NCI-H2227 treated with DMSO at 0.1 percent for 48 hours (cell line): ENCODE results near the gene VPS39.

ENCODE experiments used
- DNase-seq: peaks from one replicate; lab custom pipeline; 2025; lab: John Stamatoyannopoulos, UW

Gene VPS39

DNA sequence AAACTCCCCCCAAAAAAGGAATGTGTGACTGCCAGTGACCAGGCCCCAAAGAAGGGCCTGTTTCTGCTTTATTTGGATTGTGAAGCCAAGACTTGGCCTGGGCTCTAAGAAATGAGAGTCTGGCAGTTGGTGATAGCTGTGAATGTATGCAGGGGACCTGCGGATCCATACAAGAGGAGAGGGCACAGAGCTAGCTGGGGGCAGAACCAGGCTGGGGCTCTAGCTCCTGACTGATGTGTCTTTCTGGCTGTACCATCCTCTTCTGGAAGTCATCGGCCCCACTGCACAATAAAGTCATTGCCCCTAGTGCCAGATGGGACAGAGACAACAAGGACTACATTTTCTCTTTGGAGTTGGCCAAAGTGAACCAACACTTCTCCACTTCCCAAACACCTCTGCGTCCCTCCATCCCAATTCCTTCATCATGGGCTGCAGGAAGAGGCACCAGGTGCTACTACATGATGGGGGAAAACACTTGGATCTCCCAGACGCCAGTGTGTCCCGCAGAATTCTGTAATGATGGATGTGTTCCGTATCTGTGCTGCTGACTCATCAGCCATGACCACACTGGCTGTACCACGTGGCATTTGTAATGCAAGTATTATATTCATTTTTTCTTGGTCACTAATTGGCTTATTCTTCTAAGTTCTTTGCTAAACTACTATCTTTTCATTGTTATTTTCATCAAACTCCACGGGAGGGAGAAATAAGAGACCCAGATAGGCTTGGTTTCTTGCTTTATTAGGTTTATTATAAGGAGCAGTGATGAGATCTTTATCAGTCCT is 49.9 kb downstream of the VPS39 start:
- DNase-seq = no peak

DNA sequence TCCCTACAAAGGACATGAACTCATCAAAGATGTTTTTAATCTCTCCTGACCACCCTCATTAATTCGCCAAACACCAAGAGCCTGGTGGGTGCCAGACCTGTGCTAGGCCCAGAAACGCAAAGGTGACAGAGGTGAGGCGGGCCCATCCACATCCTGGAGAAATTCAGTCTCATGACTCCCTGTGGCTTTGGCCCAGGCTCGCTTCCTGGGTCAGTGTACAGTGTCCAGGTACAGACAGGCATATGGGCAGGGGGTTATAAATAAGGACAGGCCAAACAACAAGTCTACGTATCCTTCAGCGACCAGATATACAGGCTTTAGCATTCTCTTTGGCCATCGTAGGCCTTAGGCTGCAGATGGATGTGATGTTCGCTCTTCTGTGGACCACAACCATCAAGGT is 50.7 kb downstream of the VPS39 start:
- no peak for DNase-seq

DNA sequence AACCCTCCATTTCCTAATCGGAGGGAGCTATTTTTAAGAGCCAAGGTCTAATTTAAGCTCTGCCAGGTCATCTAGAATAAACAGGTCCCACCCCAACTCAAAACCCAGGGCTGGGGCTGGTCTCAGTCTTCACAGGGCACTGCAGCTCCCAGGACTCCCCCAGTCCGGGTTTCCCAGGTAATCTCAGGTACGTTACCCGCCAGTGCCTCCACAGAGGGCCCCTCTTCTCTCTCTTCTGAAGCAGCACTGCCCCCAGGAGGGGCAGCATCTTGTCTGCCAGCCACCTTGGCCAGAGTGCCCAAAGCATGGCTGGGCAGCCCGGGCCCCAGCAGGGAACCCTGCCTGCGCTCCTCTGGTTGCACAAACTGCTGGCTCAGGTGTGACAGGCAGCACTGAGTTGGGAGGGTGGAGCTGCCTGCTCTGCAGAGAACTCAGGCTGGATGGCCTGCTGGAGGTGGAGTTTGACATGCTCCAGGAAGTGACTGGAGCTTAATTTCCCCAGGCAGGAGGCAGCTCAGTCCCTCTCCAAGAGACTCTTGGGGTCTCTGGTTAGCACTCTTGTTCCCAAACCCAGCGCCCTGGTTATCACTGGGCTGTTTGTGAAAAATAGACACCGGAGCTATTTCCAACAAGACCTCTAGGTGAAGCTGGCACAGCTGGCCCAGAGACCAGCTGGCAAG is 51.7 kb downstream of the VPS39 start, which contains the start of gene PLA2G4F:
PLA2G4F (minus strand) TSS at position 394 of the 680 bp plus-strand sequence; CDS start at position 307, 87 bp downstream.
- no peak for DNase-seq

DNA sequence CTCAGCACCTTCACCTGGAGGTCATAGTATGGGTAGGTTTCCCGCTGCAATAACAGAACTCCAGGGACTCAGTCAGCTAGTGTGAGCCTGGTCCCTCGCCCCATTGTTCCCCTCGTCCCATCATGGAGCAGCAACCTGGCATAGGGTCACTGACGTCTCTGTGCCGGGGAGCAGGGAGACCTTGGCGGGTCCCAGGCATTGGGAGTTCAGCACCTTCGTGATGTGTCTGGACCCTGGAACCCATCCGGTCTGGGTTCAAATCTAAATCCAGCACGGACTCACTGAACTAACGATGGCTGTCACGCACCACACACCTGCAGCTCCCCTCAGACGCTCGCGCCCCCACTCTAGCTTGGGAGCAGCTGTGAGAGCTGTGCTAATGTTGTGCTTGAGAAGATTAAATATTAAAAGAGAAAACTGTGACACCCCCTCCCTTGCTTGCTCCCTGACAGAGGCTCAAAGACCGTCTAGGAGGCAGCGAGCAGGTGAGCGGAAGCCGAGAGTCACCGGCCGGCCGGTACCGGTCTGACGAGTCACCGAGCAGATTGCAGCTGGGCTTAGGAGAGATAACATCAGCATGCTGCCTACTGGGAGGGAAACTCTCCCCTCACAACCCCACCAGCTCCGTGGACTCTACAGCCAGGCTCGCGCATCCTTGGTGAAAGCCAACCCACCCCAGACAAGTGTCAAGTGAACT is 52.4 kb downstream of the VPS39 start:
- DNase-seq = no peak

DNA sequence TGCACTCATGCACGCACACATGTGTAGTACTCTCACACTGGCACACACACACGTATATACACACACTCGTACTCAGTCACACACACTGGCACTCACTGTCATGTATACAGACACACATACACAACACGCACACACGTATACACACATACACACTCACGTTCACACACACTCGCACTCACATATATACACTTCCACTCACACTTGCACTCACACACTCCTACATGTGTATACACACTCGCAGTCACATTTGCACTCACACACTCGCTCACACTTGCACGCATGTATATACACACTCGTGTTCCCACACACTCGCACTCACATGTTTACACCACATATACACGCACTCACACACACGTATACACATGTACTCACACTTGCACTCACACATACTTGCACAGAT is 53.1 kb downstream of the VPS39 start:
- DNase-seq = no peak

DNA sequence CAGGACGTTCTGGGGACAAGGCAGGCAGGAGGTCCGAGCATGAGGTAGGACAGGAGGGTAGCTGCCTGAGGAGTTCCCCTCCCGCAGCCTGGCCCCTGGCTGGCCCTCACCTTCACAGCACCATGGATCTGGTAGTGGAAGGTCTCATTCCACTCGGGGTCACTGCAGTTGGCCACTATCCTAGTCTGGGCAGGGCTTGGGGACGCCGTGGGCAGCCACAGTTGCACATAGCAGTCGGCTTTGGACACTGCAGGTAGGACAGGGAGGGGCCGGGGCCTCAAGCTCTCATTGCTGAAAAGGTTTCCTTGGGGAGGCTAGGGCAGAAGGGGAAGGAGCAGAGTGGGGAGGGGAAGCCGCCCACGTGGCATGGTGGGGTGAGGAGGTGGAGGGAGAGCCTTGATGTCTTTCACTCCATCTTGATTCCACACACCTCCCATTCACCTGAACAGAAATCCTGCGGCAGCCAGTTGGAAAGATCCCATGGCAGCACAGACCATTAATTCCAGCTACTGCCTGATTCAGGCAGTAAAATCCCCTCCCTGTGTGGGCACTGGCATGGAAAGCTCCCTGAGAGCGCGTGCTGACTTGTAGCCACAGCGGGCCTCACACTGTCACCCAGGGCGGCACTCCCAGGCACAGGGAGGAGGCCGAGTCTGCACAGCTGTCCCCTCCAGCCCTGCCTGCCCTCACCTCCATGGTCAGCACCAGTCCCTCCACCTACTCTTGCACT is 53.7 kb downstream of the VPS39 start:
- no peak for DNase-seq

GRCh38 chr15:42153874-42154211 is 54.3 kb downstream of the VPS39 start:
- DNase-seq = no peak

GRCh38 chr15:42152921-42153698 is 55.0 kb downstream of the VPS39 start:
- no peak for DNase-seq

DNA sequence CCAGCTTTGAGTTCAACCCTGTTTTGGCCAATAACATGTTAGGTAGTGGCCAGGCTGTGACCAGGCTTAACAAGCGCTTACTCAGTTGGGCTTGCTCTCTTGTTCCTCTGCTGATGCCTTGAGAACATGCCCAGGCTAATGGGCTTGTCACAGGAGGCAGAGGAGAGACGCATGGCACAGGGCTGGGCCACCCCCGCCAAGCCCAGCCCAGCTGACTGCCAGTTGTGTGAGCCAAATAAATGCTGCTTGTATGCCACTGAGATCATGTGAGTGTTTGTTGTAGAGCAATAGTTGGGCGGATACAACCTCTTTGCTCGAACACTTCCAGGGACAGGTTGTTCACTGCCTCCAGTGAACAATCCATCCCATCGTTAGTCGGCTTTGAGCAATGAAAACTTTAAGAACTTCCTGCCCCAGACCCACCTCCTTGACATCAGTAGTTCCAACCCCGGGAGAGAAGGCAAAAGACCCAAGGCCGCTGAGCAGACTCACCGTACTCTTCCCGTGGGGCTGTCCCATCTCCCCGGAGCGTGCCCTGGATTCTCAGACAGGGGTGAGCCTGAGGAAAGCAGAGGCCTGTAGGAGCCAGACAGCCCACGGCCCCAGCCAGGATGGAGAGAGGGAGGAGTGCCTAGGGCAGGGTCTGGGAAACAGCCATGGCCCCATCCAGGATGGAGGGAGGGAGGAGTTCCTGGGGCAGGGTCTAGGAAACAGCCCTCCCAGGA is 55.7 kb downstream of the VPS39 start:
- DNase-seq = no peak

DNA sequence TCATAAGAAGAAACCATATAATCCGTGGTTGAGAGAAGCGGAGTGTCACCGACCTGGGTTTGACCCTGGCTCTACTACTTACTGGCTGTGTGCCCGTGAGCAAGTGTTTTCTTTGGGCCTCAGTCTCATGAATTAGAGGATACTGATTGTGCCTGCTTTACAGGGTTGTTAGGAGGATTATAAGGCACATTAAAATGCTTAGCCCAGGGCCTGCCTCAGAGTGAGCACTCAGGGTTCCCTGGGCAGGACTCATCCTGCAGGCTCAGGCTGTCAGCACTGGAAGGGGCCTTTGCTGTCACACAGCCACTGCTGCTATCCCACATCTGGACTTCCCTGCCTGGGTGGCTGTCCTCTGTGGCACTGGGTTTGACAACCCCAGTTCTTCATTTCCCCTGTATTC is 56.4 kb downstream of the VPS39 start:
- no peak for DNase-seq

GRCh38 chr15:42151141-42151561 is 57.0 kb downstream of the VPS39 start:
- DNase-seq = no peak

DNA sequence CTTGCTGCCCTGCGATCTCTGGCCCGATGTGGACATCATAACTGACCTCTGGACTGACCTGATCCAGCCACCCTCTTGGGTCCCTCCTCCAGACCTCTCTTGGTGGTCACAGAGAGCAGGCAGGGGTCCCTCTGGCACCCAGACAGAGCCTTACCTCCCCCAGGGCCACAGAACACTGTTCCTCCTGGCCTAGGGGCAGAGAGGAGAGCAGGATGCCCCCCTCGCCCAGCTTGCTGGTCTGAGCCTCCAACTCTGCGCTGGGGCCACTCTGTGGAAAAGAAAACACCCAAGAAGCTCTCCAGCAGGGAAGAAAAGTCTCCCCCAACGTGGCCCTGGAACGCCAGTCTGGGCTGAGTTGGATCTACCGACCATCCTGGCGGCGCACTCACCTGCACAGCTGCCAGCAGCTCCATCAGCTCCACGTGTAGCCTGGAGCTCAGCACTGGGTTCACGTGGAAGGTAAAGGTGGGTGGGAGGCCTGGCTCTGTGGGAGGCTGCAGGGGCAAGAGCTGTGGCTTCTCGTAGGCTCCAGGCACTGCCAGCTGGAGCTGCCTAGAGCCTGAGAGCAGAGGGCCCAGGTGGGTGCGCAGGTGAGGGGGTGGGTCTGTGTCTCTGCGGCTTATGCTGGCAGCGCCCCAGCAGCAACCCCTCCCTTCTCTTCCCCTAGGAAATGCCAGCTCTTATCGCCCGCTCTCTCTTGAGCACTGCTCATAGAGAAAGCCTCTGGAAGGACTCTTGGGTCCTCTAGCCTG is 57.7 kb downstream of the VPS39 start:
- no peak for DNase-seq

- DNase-seq = no peak
Measured at GRCh38 chr15:42149493-42150218, 58.4 kb downstream of the VPS39 start.

DNA sequence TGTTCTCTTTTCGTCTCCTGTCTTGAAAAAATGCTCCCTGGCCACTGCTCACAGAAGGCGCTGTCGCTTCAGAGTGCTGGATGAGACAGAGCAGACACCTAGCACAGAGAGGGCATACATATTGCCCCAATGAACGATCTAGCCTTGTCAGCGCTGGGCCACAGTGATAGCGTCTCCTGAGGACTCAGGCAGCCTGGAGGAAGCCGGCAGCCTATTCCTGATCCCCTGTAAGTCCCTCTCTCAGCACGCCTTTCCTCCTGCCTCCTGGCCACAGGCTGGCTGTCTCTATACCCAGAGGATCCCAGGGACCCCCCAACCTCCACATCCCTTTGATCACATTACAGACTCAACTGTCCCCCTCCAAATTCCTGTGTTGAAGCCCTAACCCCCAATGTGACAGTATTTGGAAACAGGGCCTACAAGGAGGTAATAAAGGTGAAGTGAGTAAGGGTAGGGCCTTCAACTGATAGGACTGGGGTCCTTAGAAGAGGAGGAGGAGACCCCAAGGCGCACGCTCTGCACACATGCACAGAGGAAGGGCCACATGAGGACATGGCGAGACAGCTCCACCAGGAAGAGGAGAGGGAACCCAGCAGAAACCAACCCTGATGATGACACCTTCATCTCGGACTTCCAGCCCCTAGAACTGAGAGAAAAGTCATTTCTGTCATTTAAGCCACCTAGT is 59.2 kb downstream of the VPS39 start:
- no peak for DNase-seq

GRCh38 chr15:42147431-42147735 is 60.7 kb downstream of the VPS39 start:
- no peak for DNase-seq

- no peak for DNase-seq
Measured at GRCh38 chr15:42146551-42147430, 61.3 kb downstream of the VPS39 start.

- no peak for DNase-seq
Measured at GRCh38 chr15:42145546-42146455, 62.3 kb downstream of the VPS39 start.
